Measurements from ENCODE around the gene NELL2. TPM values are rescaled to one million over a fixed set of nuclear protein-coding genes. Genes with fewer than 3 reads are reported as not detected.

NELL2 gene
- total RNA-seq, 1 experiment from 2014 or later: 1.1 TPM

- no peak for DNase-seq (ENCODE audit: low read depth, low spot score)
- no peak overlapping the region for H3K4me2 ChIP-seq (ENCODE audit: low read length)
- no peak overlapping the region for H3K4me3 ChIP-seq (replicated peaks in 1 of 2; ENCODE audit: low read depth in 1 of 2, low read length in 2 of 2)
- TF ChIP-seq YY1 (IDR thresholded peaks at IDR 0.05; ENCODE audit: extremely low read depth, insufficient replicate concordance, low read depth, low read length) (no peak), SIN3A (IDR thresholded peaks at IDR 0.05; ENCODE audit: low read depth) (no peak), EZH2 (IDR thresholded peaks at IDR 0.05) (no peak), CBX3 (IDR thresholded peaks at IDR 0.05; ENCODE audit: low read depth) (no peak), MAX (IDR thresholded peaks at IDR 0.05) (no peak), CTCF (IDR thresholded peaks at IDR 0.05 in 2 of 3, conservative IDR thresholded peaks at IDR 0.05 in 1 of 3; ENCODE audit: borderline replicate concordance in 1 of 3, insufficient read depth in 1 of 3, low read depth in 2 of 3, low read length in 2 of 3) (no peak), TCF7L2 (IDR thresholded peaks at IDR 0.05; ENCODE audit: borderline replicate concordance, extremely low read depth, insufficient read depth, insufficient read length) (no peak), ZBTB33 (IDR thresholded peaks at IDR 0.05; ENCODE audit: extremely low read depth, insufficient replicate concordance, low read length) (no peak), RAD21 (IDR thresholded peaks at IDR 0.05; ENCODE audit: low read depth) (no peak), POLR2AphosphoS5 (IDR thresholded peaks at IDR 0.05; ENCODE audit: low read depth, low read length) (no peak), REST (IDR thresholded peaks at IDR 0.05; ENCODE audit: low read depth) (no peak), JUND (IDR thresholded peaks at IDR 0.05) (no peak), ATF3 (IDR thresholded peaks at IDR 0.05) (no peak), SRF (IDR thresholded peaks at IDR 0.05; ENCODE audit: low read depth) (no peak), EZH2phosphoT487 (IDR thresholded peaks at IDR 0.05; ENCODE audit: borderline replicate concordance) (no peak), ELF1 (IDR thresholded peaks at IDR 0.05; ENCODE audit: borderline replicate concordance, low read depth) (no peak), FOSL1 (IDR thresholded peaks at IDR 0.05; ENCODE audit: low read depth) (no peak)
- POLR2A ChIA-PET: no interaction called here
- CTCF ChIA-PET: no interaction called here
- no peaks in the 10 kb centered on the region for H3K36me3 ChIP-seq (ENCODE audit: control insufficient read depth in 1 of 2, insufficient read depth in 2 of 2, low read length in 2 of 2)
- no TSS peak for BruUV-seq (replicated peaks)
- RAD21 ChIA-PET (ENCODE audit: low non-redundant PET in 1 of 2, low total read pairs in 2 of 2, uncharacterized antibody in 2 of 2, unreplicated experiment in 2 of 2): no interaction called here
- no peaks in the 10 kb centered on the region for H4K20me1 ChIP-seq (ENCODE audit: insufficient read depth)
- H3K9me3 ChIP-seq (ENCODE audit: control insufficient read depth in 1 of 2, insufficient read depth in 1 of 2, low read depth in 1 of 2, low read length in 2 of 2): no peaks in the 10 kb centered on the region
- H3K9ac ChIP-seq (ENCODE audit: low read length): no peak overlapping the region
- ATAC-seq: no peak
- H3K4me1 ChIP-seq (ENCODE audit: control insufficient read depth in 1 of 2, insufficient read depth in 2 of 2, low read length in 2 of 2): no peaks in the 10 kb centered on the region
- no peaks in the 10 kb centered on the region for H3K79me2 ChIP-seq (ENCODE audit: insufficient read depth, low read length)
- no peaks in the 10 kb centered on the region for H3K27me3 ChIP-seq (ENCODE audit: insufficient read depth, low read length)
- intact Hi-C loops (cut with micrococcal nuclease): no loop called here
- H2AFZ ChIP-seq (ENCODE audit: low read depth, low read length, poor library complexity, severe bottlenecking): no peak overlapping the region
- H3K27ac ChIP-seq (ENCODE audit: low read depth, low read length): no peak overlapping the region
- no peaks in the 10 kb centered on the region for H3K9me2 ChIP-seq (ENCODE audit: insufficient read depth)
These were observed 325.7 kb downstream of the NELL2 start for GRCh38 chr12:44550377-44550776.

All from HCT116 (cell line).